GM23248 (cell line): Measurements from ENCODE around the gene EMILIN1. TPM values are rescaled to one million over a fixed set of nuclear protein-coding genes. Genes with fewer than 3 reads are reported as not detected.
"Not testable (repeated sequence)": the region's sequence is repeated elsewhere in the genome, so short reads cannot be mapped to it uniquely, and the experiment has no call there.

Experiments
- DNase-seq: peaks from one replicate; pipeline ENCODE4 v3.0.0-alpha.2; 2015
- H2AFZ ChIP-seq: fragments of 200-600 bp; sonication (generic); 2 replicates; pipeline ENCODE4 v1.6.1; 2016; ENCODE audit warnings: antibody characterized with exemption
- H3F3A ChIP-seq: fragments of 200-600 bp; sonication (generic); 2 replicates; pipeline ENCODE4 v1.6.1; 2016; ENCODE audit warnings: mild to moderate bottlenecking, antibody characterized with exemption, mixed run types; ENCODE audit not compliant: insufficient read depth
- H3K27ac ChIP-seq: fragments of 200-600 bp; sonication (generic); 2 replicates; pipeline ENCODE4 v1.5.1; 2016; ENCODE audit warnings: mild to moderate bottlenecking
- H3K27me3 ChIP-seq: fragments of 200-600 bp; sonication (generic); replicated peaks from 2 replicates; pipeline ENCODE4 v1.6.1; 2016; ENCODE audit warnings: mild to moderate bottlenecking; ENCODE audit not compliant: insufficient read depth
- H3K36me3 ChIP-seq: fragments of 200-600 bp; sonication (generic); 2 replicates; pipeline ENCODE4 v1.6.1; 2016; ENCODE audit warnings: low read depth, mild to moderate bottlenecking
- H3K4me1 ChIP-seq: fragments of 200-600 bp; sonication (generic); 2 replicates; pipeline ENCODE4 v1.6.1; 2016; ENCODE audit warnings: mild to moderate bottlenecking; ENCODE audit not compliant: insufficient read depth
- H3K4me2 ChIP-seq: fragments of 200-600 bp; sonication (generic); one replicate; pipeline ENCODE4 v1.6.1; 2016; ENCODE audit warnings: mild to moderate bottlenecking; ENCODE audit not compliant: unreplicated experiment
- H3K4me3 ChIP-seq: fragments of 200-600 bp; sonication (generic); 2 replicates; pipeline ENCODE4 v1.5.1; 2016; ENCODE audit warnings: mild to moderate bottlenecking
- H3K79me2 ChIP-seq: fragments of 200-600 bp; sonication (generic); 2 replicates; pipeline ENCODE4 v1.6.1; 2016; ENCODE audit warnings: mild to moderate bottlenecking; ENCODE audit not compliant: insufficient read depth
- H3K9ac ChIP-seq: fragments of 200-600 bp; sonication (generic); 2 replicates; pipeline ENCODE4 v1.6.1; 2016; ENCODE audit warnings: mild to moderate bottlenecking
- H3K9me2 ChIP-seq: fragments of 200-600 bp; sonication (generic); 2 replicates; pipeline ENCODE4 v1.6.1; 2016; ENCODE audit warnings: mixed run types, mild to moderate bottlenecking, moderate library complexity; ENCODE audit not compliant: insufficient read depth
- H3K9me3 ChIP-seq: fragments of 200-600 bp; sonication (generic); one replicate; pipeline ENCODE4 v1.6.1; 2017; ENCODE audit warnings: low read depth
- H4K20me1 ChIP-seq: fragments of 200-600 bp; sonication (generic); 2 replicates; pipeline ENCODE4 v1.6.0; 2016; ENCODE audit not compliant: insufficient read depth
- EZH2 ChIP-seq: fragments of 200-600 bp; sonication (generic); IDR thresholded peaks from 2 replicates; pipeline ENCODE4 v1.6.1; 2018; ENCODE audit warnings: antibody characterized with exemption, mild to moderate bottlenecking; ENCODE audit not compliant: insufficient read depth, poor library complexity, severe bottlenecking
- EZH2phosphoT487 ChIP-seq: fragments of 200-600 bp; sonication (generic); IDR thresholded peaks from 2 replicates; pipeline ENCODE4 v1.6.1; 2018; ENCODE audit warnings: antibody characterized with exemption, moderate library complexity, mild to moderate bottlenecking, low read depth; ENCODE audit not compliant: insufficient read depth
- WGBS, 2 experiments: methylation state at CpG; one replicate each; pipeline ENCODE4 v1.1.6; 2015 to 2017; ENCODE audit warnings: low lambda C conversion rate in 2 of 2, low coverage in 1 of 2; ENCODE audit errors: missing lambda C conversion rate in 2 of 2; 5-methylcytosine and 5-hydroxymethylcytosine counted together
- in situ Hi-C: fragments of 300-500 bp; cut with MboI; formaldehyde crosslinking; loops from 2 replicates; pipeline ENCODE4 v1.15.0; 2020
- polyA plus RNA-seq: library from polyadenylated mRNA; unstranded; fragments of >200 nt; fragmentation: Nextera tagmentation; extraction: Ambion mirVana; gene quantifications from 2 replicates; pipeline ENCODE4 v1.2.1, GENCODE V29; 2016
- total RNA-seq: library from RNA; depleted of rRNA; stranded (reverse); fragments of >200 nt; shearing (Covaris generic); gene quantifications from 2 replicates; pipeline ENCODE4 v1.2.3, GENCODE V29; 2014

EMILIN1 gene
- total and polyA plus RNA-seq, 2 experiments from 2014 or later = 61.5 to 219 TPM

DNA sequence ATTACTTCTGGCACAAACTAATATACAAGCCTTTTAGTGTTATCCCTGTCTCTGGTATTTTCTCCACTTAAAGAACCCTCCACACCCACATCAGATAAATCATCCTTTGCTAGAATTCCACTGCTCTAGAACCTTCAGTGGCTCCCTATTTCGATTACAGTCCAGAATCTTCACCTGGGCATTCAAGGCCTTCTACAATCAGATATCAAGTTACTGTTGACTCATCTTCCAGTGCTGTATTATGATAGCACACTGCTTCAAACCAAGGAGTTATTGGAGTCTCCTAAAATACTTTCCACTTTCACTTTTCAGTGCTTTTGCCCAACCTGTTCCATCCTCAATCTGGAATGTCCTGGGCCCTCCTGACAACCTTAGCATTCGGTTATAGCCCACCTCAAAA is 37.1 kb downstream of the EMILIN1 start:
- Histone ChIP-seq H3K9me3 (no peaks in the 10 kb centered on the region), H4K20me1 (no peaks in the 10 kb centered on the region), H3K9me2 (no peaks in the 10 kb centered on the region), H3K9ac (no peak overlapping the region), H2AFZ (no peak overlapping the region), H3K79me2 (no peaks in the 10 kb centered on the region), H3K4me2 (no peak overlapping the region), H3K27ac (no peak overlapping the region), H3K36me3 (no peaks in the 10 kb centered on the region), H3K4me3 (no peak overlapping the region), H3F3A (no peaks in the 10 kb centered on the region), H3K27me3 (peaks cover 2% of the 10 kb centered on the region; the same call in 1 of the 2 replicates), H3K4me1 (no peaks in the 10 kb centered on the region)
- WGBS, 2 experiments = 56 to 62% methylated on average over 2 of the region's 2 CpGs
- no peak for DNase-seq
- in situ Hi-C loops = no loop called here
- TF ChIP-seq EZH2phosphoT487 (no peak), EZH2 (no peak)

DNA sequence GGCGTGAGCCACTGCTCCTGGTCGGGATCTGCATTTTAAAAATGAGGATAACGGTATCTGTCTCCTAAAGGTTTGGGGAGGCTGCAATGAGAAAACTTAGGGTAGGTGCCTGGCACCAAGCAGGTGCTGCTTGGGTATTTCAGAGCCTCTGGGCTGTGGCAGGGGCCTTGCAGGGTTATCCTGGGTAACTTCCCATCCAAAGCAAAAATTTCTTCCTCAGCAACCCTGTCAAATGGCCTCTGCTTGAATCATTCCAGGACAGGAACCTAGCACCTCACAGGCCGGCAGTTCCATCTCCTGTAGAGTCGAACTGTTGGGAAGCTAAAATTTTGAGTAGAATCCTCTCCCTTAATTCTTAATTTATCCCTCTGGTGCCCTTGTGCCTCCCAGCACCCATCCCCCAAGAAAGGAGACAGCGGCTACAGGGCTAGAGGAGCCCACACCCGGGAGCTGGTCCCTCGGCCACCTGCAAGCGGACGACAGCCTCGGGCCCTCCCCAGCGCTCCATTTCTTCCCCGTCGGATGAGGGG is 39.6 kb downstream of the EMILIN1 start:
- H2AFZ ChIP-seq = peak overlapping the region; percentile 74
- H3K79me2 ChIP-seq = no peaks in the 10 kb centered on the region
- H3K9ac ChIP-seq = peak overlapping the region; percentile 68
- H3K9me3 ChIP-seq = no peaks in the 10 kb centered on the region
- no peaks in the 10 kb centered on the region for H3K36me3 ChIP-seq
- in situ Hi-C loops = no loop called here
- no peaks in the 10 kb centered on the region for H3K9me2 ChIP-seq
- H4K20me1 ChIP-seq = no peaks in the 10 kb centered on the region
- H3K27ac ChIP-seq = no peak overlapping the region
- no peaks in the 10 kb centered on the region for H3K4me1 ChIP-seq
- H3K4me3 ChIP-seq = peak overlapping the region; percentile 70
- TF ChIP-seq EZH2phosphoT487 (no peak), EZH2 (no peak)
- no peaks in the 10 kb centered on the region for H3F3A ChIP-seq
- peak overlapping the region; percentile 74 for H3K4me2 ChIP-seq
- peaks cover 17% of the 10 kb centered on the region for H3K27me3 ChIP-seq
- DNase-seq = peak; percentile 23
- 27 to 28% methylated on average over 14 of the region's 14 CpGs for WGBS, 2 experiments

DNA sequence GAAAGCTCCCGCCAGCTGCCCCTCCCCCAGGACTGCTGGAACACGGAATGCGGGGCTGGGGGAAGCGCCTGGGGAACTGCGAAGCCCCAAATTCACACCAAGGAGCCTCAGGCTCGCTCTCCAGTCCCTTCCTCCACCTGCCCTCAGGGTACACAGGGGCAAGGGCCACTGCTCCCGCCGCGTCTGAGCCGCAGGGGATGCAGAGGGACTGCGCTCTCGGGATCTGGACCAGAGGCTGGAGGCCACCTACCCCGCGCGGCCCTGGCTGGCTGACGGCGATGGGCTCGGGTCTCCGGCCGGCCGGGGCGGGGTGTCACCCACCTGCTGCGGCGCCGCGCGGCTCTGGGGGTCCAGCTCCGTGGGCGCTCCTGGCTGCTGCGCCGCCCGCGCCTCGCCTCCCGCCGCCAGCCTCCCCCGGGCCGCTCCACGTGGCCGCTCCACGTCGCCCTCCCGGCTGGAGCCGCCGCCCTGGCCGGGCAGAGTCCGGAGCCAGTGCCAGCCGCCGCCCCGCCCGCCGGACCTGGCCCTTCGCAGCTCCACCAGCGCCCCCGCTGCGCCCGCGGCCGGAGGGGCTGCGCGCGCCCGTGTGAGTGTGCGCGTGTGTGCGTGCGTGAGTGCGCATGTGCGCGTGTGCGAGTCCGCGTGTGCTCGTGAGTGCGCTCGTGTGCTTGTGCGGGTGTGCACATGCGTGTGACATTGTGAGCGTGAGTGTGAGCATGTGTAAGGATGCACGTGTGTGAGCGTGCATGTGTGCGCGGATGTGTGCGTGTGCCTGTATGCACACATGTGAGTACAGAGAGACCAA is 40.3 kb downstream of the EMILIN1 start, which contains the start of gene CGREF1:
Gene CGREF1 (minus strand): TSS at position 604 of the 805 bp plus-strand sequence. CDS start 14,762 bp downstream, outside the sequence.
- H3K9ac ChIP-seq = peak within 1 kb of the TSS; percentile 68
- H3K27me3 ChIP-seq = peaks cover 17% of the 10 kb centered on the region
- peak; percentile 58 for DNase-seq
- in situ Hi-C loops = no loop called here
- H3F3A ChIP-seq = no peaks in the 10 kb centered on the region
- no peaks in the 10 kb centered on the region for H3K9me2 ChIP-seq
- peak within 1 kb of the TSS; percentile 74 for H2AFZ ChIP-seq
- 2 to 4% methylated on average over 51 to 56 of the region's 84 CpGs for WGBS, 2 experiments
- peak within 1 kb of the TSS; percentile 70 for H3K4me3 ChIP-seq
- H3K9me3 ChIP-seq = no peaks in the 10 kb centered on the region
- TF ChIP-seq EZH2phosphoT487 (no peak), EZH2 (no peak)
- peak within 1 kb of the TSS; percentile 74 for H3K4me2 ChIP-seq
- no peaks in the 10 kb centered on the region for H3K79me2 ChIP-seq
- H4K20me1 ChIP-seq = no peaks in the 10 kb centered on the region
- H3K36me3 ChIP-seq = no peaks in the 10 kb centered on the region
- H3K27ac ChIP-seq = no peak within 1 kb of the TSS
- H3K4me1 ChIP-seq = no peaks in the 10 kb centered on the region

DNA sequence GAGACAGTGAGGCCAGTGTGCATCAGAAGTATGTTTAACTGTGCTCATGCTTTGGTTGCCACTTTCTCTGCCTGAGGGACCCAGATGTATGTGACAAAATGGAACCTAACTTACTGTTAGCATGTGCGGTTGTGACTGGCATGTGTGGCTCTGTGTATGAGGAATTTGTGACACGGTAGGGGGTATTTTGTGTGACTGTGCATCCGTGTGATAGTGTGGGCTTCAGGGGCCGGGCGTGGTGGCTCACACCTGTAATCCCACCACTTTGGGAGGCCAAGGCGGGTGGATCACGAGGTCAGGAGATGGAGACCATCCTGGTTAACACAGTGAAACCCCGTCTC is 40.9 kb downstream of the EMILIN1 start:
- Histone ChIP-seq H2AFZ (peak overlapping the region; percentile 74), H3K4me3 (peak overlapping the region; percentile 70), H3K27me3 (peaks cover 17% of the 10 kb centered on the region), H3K4me2 (peak overlapping the region; percentile 74), H3K9ac (peak overlapping the region; percentile 68)
- H4K20me1 ChIP-seq, H3K36me3 ChIP-seq, H3K27ac ChIP-seq, H3K9me3 ChIP-seq, in situ Hi-C loops, H3K79me2 ChIP-seq, H3K4me1 ChIP-seq, H3F3A ChIP-seq, H3K9me2 ChIP-seq, DNase-seq: not testable (repeated sequence)
- 72% methylated on average over 8 of the region's 8 CpGs for WGBS, 2 experiments
